ENCODE measurements around the gene GADD45G. TPM values are rescaled to one million over a fixed set of nuclear protein-coding genes. Genes with fewer than 3 reads are reported as not detected.

GADD45G gene
- polyA plus RNA-seq, 1 of the 3 experiments (the other 2 are of a cell fraction): 1.3 TPM

DNA sequence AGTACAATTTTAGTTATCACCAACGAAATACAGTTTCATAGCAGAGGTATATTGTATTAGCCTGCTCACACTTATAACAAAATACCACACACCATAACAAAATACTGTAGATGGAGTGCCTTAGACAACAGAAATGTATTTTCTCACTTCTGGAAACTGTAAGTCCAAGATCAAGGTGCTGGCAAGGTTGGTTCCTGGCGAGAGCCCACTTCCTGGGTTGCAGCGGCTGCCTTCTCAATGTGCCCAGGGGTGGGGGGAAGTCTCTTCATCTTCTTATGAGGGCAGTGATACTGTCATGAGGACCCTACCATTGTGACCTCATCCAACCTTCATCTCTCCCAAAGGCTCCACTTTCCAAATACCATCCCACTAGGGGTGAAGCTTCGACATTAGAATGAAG lies 30.5 kb upstream of the GADD45G start:
- DNase-seq: no peak
- H3K4me3 ChIP-seq (ENCODE audit: low read depth in 2 of 2, low read length in 1 of 2): no peak overlapping the region
- H3K36me3 ChIP-seq (replicated peaks in 1 of 2; ENCODE audit: control insufficient read depth in 1 of 2, insufficient read depth in 2 of 2, low read length in 1 of 2): no peaks in the 10 kb centered on the region
- WGBS (ENCODE audit: low lambda C conversion rate): 19% methylated on average over 4 of the region's 4 CpGs
- H3K27me3 ChIP-seq (ENCODE audit: insufficient read depth): peaks cover 13% of the 10 kb centered on the region; the same call in 1 of the 2 replicates
- no peak overlapping the region for H3K4me2 ChIP-seq
- H3K9ac ChIP-seq: no peak overlapping the region
- TF ChIP-seq MEF2A (IDR thresholded peaks at IDR 0.05; ENCODE audit: borderline replicate concordance, low read depth) (no peak), SIN3A (IDR thresholded peaks at IDR 0.05; ENCODE audit: borderline replicate concordance, low read depth, low read length) (no peak), JUND (IDR thresholded peaks at IDR 0.05) (no peak), FOXM1 (IDR thresholded peaks at IDR 0.05; ENCODE audit: low read depth) (no peak), FOSL2 (IDR thresholded peaks at IDR 0.05; ENCODE audit: borderline replicate concordance, low read depth) (no peak), TCF12 (IDR thresholded peaks at IDR 0.05) (no peak), ELF1 (IDR thresholded peaks at IDR 0.05) (no peak), NFIC (IDR thresholded peaks at IDR 0.05; ENCODE audit: borderline replicate concordance) (no peak), EP300 (IDR thresholded peaks at IDR 0.05; ENCODE audit: borderline replicate concordance in 1 of 2, low read depth in 1 of 2, low read length in 1 of 2) (no peak), MXI1 (IDR thresholded peaks at IDR 0.05; ENCODE audit: low read depth, low read length) (no peak), RCOR1 (IDR thresholded peaks at IDR 0.05; ENCODE audit: low read length) (no peak), GATA2 (CRISPR knock-in tag; IDR thresholded peaks at IDR 0.05) (no peak), YY1 (IDR thresholded peaks at IDR 0.05; ENCODE audit: low read depth) (no peak)
- TF ChIP-seq, protein P1, sequence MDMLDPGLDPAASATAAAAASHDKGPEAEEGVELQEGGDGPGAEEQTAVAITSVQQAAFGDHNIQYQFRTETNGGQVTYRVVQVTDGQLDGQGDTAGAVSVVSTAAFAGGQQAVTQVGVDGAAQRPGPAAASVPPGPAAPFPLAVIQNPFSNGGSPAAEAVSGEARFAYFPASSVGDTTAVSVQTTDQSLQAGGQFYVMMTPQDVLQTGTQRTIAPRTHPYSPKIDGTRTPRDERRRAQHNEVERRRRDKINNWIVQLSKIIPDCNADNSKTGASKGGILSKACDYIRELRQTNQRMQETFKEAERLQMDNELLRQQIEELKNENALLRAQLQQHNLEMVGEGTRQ (IDR thresholded peaks at IDR 0.05; ENCODE audit: borderline replicate concordance, low read depth, low read length): no peak
- TF ChIP-seq, protein P2, sequence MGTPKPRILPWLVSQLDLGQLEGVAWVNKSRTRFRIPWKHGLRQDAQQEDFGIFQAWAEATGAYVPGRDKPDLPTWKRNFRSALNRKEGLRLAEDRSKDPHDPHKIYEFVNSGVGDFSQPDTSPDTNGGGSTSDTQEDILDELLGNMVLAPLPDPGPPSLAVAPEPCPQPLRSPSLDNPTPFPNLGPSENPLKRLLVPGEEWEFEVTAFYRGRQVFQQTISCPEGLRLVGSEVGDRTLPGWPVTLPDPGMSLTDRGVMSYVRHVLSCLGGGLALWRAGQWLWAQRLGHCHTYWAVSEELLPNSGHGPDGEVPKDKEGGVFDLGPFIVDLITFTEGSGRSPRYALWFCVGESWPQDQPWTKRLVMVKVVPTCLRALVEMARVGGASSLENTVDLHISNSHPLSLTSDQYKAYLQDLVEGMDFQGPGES (IDR thresholded peaks at IDR 0.05; ENCODE audit: low read depth, low read length): no peak
- TF ChIP-seq, protein P3, sequence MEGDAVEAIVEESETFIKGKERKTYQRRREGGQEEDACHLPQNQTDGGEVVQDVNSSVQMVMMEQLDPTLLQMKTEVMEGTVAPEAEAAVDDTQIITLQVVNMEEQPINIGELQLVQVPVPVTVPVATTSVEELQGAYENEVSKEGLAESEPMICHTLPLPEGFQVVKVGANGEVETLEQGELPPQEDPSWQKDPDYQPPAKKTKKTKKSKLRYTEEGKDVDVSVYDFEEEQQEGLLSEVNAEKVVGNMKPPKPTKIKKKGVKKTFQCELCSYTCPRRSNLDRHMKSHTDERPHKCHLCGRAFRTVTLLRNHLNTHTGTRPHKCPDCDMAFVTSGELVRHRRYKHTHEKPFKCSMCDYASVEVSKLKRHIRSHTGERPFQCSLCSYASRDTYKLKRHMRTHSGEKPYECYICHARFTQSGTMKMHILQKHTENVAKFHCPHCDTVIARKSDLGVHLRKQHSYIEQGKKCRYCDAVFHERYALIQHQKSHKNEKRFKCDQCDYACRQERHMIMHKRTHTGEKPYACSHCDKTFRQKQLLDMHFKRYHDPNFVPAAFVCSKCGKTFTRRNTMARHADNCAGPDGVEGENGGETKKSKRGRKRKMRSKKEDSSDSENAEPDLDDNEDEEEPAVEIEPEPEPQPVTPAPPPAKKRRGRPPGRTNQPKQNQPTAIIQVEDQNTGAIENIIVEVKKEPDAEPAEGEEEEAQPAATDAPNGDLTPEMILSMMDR (IDR thresholded peaks at IDR 0.05): no peak
- no peaks in the 10 kb centered on the region for H3F3A ChIP-seq (replicated peaks; ENCODE audit: insufficient read depth)
- no peak overlapping the region for H2AFZ ChIP-seq (ENCODE audit: low read depth)
- H3K79me2 ChIP-seq (ENCODE audit: insufficient read depth): no peaks in the 10 kb centered on the region
- CTCF ChIA-PET: interaction anchor here (1.1 to 4.1 kb wide), 4 partner anchors 9 to 524 kb away, joined by 3 to 24 read pairs (median 14); no protein-coding TSS in a partner anchor
- POLR2A ChIA-PET: no interaction called here
- no peaks in the 10 kb centered on the region for H3K9me2 ChIP-seq
- H3K27ac ChIP-seq (ENCODE audit: low read depth in 2 of 2, low read length in 1 of 2): no peak overlapping the region
- no peaks in the 10 kb centered on the region for H3K4me1 ChIP-seq (ENCODE audit: control insufficient read depth in 1 of 2, insufficient read depth in 2 of 2, low read depth in 1 of 2, low read length in 1 of 2)
- H3K9me3 ChIP-seq: no peaks in the 10 kb centered on the region
- H4K20me1 ChIP-seq (ENCODE audit: insufficient read depth): no peaks in the 10 kb centered on the region
